Middle frontal gyrus (tissue), 1 donor: ENCODE data around the gene KRT73.

Experiments
- DNase-seq: peaks from one replicate; pipeline ENCODE4 v3.0.0-alpha.2; 2015; ENCODE audit warnings: low spot score; ENCODE audit errors: extremely low spot score

The KRT73 gene

DNA sequence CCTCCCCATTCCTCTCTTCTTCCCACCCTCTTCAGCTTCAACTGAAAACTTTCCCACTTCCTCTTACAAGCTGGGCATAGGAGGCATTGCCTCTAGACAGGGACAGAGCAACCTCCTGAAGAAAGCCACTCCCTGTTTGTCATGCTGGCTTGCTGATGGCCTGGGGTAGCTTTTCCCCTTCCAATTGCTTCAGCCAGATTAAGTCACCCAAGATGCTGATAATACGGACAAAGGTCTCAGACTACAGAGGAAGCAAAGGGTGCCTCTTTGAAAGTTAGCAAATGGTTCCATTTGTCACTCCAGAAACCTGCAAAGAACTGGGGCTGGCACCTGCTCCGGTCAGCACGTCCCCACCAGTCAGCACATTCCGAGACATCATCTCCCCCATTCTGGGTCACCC is 27.6 kb upstream of the KRT73 start:
- no peak for DNase-seq

GRCh38 chr12:52645120-52645761 is 26.9 kb upstream of the KRT73 start:
- DNase-seq = no peak

DNA sequence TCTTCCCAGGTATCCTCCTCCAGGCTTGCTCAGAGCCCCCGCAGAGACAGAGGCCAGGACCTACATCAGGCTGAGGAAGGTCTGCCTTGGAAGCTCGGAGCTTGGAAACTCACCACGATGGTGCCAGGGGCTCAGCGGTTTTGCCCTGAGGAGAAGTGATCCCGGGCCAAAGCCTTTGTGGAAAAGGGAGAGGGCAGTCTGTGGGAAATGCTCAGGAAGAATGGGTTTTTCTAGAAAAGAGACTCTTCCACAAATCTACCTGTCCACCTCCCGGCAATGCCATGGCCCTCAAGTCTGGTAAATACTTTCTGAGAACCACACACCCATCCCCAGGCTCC is 25.7 kb upstream of the KRT73 start:
- DNase-seq = no peak

GRCh38 chr12:52643233-52644077 is 25.1 kb upstream of the KRT73 start:
- no peak for DNase-seq

- no peak for DNase-seq
Observed at GRCh38 chr12:52641468-52641867, 23.1 kb upstream of the KRT73 start.

DNA sequence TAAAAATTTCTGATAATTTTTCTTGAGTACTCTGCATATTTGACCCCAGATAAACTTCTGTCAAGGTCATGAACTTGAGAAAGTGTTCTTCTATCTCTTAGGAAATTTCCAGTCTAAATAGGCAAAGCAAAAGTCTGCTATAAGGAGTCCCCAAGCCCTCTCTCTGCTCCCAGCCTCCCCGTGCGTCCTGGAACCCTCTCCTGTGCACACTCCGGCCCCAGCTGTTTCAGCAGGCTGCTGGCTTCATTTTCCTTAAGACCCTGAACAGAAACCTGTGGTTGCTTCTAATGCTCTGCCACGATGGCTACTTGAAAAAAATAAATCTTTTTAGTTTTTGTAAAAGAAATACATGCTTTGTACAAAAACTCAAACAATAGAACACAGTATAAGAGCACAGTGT is 18.9 kb upstream of the KRT73 start:
- DNase-seq = no peak

GRCh38 chr12:52636592-52637258 is 18.4 kb upstream of the KRT73 start:
- DNase-seq = no peak

GRCh38 chr12:52636189-52636588 is 17.8 kb upstream of the KRT73 start:
- DNase-seq = no peak

DNA sequence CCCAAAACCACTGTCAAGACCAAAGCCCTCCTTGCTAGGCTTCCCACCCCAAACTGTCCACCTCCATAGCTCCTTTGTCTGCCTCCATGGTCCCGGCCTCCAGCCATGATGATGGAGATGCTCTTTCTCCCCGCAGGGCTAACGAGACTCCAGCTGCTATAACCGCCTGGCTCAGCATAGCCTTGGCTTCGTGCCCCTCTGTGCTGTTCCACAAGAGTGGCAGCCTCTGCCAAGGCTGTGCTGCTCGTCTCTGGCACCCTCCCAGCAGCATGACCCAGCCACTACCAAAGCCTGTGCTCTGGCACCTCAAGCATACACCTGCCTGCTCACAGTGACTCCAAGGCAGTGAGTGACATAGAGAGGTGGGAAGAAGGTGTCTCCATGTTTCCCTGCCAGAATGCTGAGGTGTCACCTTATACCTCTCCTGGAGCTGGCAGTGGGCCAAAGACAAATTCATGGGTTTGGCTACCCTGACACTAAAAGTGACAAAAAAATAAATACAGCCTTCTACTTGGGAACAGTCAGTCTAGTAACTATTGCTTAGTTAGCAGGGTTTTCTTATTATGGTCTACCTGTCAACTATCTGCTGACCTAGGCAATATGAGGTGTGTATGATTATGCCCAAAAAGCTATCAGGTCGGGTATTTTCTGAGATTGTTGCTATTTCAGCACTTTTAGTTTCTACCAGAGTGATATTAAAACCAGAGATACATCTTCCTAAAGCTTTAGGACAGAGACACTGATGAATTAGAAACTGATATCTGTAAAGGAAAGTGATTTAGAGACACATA is 16.1 kb upstream of the KRT73 start:
- DNase-seq = peak; percentile 61

DNA sequence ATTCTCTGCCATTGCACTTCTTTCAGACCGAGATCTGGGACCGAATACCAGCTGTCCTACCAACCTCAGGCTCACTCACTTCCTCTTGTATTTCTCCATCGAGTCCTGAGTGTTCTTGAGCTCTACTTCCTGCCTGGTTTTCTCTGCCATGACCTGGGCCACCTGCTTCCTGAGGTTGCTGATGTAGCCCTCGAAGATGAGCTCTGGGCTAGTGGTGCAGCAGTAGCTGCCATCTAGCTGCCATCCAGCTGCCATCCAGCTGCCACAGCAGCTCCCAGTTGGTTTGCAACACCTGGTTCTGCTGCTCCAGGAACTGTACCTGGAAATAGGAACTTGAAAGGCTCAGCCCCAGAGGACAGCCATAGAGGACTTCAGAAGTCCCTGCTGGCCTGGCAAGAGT is 15.0 kb upstream of the KRT73 start:
- no peak for DNase-seq

DNA sequence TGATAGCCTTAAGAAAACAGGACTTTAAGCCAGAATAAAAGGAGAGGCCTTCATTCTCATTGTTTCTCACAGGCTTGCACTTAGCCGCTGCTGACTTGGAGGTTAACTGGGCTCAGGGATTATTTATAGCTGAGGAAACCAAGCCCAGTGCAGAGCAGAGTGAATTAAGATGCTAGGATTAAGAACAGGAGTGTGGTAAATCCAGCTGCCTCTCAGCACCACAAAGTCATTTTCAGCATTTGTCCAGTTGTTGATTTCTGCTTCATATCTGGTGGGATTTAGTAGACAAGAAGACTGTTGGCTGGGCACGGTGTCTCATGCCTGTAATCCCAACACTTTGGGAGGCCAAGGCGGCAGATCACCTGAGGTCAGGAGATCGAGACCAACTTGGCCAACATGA is 14.3 kb upstream of the KRT73 start:
- DNase-seq = no peak

GRCh38 chr12:52631676-52632459 is 13.5 kb upstream of the KRT73 start:
- no peak for DNase-seq

DNA sequence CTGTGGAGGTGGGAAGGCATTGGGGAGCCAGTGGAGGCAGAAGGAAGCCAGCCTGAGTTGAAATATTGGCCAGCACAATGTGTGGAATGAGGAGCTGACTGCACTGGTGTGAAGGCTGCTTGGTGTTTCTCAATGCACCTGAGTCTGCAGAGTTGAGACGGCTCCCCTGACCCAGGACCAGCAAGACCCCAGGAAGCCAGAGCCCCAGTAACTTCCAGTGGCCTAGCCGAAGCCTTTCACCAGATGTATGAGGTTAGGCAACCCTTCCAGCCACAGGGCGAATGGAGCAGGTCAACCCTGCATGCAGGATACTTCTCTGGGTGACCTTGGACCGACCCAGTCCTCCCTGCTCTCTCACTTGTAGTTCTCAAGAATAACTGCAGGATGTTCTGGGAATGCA is 12.9 kb upstream of the KRT73 start:
- DNase-seq = no peak

- DNase-seq = no peak
Observed at GRCh38 chr12:52630599-52631200, 12.3 kb upstream of the KRT73 start.

- DNase-seq = no peak
Observed at GRCh38 chr12:52630008-52630500, 11.7 kb upstream of the KRT73 start.

DNA sequence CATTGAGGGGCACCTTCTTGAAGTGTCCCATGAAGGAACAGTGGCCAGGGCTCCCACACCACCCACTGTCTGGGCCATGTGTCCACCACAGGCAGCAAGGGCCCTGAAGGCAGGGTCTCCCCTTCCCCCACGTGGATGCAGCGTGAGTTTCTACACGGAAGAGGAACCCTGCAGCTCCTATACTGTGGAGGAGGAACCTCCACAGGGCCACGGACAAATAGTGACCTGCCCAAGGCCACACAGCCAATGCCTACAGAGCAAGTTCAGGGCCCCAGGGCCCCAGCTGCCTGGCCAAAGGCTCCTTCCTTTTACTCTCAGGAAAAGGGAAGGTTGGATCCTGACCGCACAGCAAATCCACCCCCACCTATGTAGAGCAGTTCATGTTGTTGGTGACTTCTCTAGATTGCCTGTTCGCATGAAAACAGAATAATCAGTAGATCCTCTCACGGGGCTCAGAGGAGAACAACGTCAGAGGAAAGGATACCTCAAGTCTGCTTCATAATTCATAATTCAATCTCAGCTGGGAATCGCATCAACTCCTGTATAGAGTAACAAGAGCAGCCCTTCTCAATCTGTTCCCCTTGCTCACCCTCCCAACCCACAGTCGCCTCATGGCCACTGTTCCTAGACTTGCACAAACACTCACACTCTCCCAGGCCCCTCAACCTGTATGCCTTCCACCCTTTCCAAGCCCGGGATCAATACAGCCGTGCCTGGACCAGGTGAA is 11.1 kb upstream of the KRT73 start:
- DNase-seq = no peak

- no peak for DNase-seq
Observed at GRCh38 chr12:52628841-52629240, 10.5 kb upstream of the KRT73 start.

- DNase-seq = no peak
Observed at GRCh38 chr12:52628111-52628507, 9.8 kb upstream of the KRT73 start.

DNA sequence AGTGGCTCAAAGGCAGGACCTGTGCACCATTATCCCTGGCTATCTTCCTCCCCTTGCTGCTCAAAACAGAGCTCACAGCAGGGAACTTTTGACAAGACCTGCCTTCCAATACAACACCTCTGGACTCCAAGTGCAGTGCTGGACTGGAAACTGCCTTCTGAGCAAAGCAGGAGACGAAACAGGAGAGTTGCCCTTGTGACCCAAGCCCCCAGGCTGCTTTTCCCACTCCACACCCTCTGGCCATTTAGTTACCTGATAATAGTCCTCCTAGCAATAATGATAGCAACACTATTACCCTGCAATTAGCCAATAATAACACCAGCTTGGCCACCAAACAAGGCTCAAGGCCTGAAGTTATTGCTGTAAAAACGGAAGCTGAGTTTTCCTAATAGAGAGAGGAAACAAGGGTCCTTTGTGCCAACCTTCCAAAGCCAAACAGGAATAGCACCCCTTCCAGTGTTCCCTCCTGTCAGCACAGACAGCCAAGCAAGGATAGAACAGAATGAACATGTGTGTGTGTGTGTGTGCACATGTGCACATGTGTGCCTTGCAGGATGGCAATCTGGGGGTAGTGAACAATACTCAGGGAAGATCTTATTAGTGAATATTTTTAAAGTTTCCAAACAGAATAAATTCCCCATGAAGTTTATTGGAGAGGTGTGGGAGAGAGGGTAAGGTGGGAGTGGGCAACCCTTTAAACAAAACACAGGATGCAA is 9.2 kb upstream of the KRT73 start:
- no peak for DNase-seq
